HFFc6 (cell line): ENCODE measurements around the gene TSPAN15. TPM values are rescaled to one million over a fixed set of nuclear protein-coding genes. Genes with fewer than 3 reads are reported as not detected.

Experiments used
- DNase-seq: peaks from one replicate; pipeline ENCODE4 v3.0.0-alpha.2; 2018
- H3K27ac Mint-ChIP-seq: 2 replicates; pipeline ENCODE4 v1.8.0; 2020; ENCODE audit warnings: mild to moderate bottlenecking, mixed read lengths
- H3K27me3 Mint-ChIP-seq: 2 replicates; pipeline ENCODE4 v1.8.0; 2021; ENCODE audit warnings: mild to moderate bottlenecking, moderate library complexity, mixed read lengths; ENCODE audit not compliant: insufficient read depth
- H3K36me3 Mint-ChIP-seq: 2 replicates; pipeline ENCODE4 v1.8.0; 2021; ENCODE audit warnings: low read depth, mixed read lengths
- H3K4me1 Mint-ChIP-seq: 2 replicates; pipeline ENCODE4 v1.8.0; 2020; ENCODE audit warnings: low read depth, mixed read lengths
- H3K4me3 Mint-ChIP-seq: 2 replicates; pipeline ENCODE4 v1.8.0; 2020; ENCODE audit warnings: mild to moderate bottlenecking, moderate library complexity, mixed read lengths
- H3K9me3 Mint-ChIP-seq: 2 replicates; pipeline ENCODE4 v1.8.0; 2020; ENCODE audit warnings: mild to moderate bottlenecking, mixed read lengths
- total RNA-seq, 6 experiments: library from RNA; stranded (reverse); fragmentation: NEBNext Ultra II Directional; extraction: Animal tissue kit (Norgen Biotek cat#: 25700); gene quantifications; 2 replicates in 1 of 6; 3 replicates in 5 of 6; pipeline ENCODE4 v1.2.3, GENCODE V29; 2021
- TF ChIP-seq, protein P1 (sequence below): fragments of 200-600 bp; sonication (generic); IDR thresholded peaks from 2 replicates; pipeline ENCODE4 v1.5.0; 2021; ENCODE audit warnings: antibody characterized with exemption, mild to moderate bottlenecking

The TSPAN15 gene
- total RNA-seq, 6 experiments from 2014 or later: 1.8 to 4.0 (median 2.1) TPM

GRCh38 chr10:69538461-69538860 lies 87.2 kb downstream of the TSPAN15 start:
- TF ChIP-seq, protein P1, sequence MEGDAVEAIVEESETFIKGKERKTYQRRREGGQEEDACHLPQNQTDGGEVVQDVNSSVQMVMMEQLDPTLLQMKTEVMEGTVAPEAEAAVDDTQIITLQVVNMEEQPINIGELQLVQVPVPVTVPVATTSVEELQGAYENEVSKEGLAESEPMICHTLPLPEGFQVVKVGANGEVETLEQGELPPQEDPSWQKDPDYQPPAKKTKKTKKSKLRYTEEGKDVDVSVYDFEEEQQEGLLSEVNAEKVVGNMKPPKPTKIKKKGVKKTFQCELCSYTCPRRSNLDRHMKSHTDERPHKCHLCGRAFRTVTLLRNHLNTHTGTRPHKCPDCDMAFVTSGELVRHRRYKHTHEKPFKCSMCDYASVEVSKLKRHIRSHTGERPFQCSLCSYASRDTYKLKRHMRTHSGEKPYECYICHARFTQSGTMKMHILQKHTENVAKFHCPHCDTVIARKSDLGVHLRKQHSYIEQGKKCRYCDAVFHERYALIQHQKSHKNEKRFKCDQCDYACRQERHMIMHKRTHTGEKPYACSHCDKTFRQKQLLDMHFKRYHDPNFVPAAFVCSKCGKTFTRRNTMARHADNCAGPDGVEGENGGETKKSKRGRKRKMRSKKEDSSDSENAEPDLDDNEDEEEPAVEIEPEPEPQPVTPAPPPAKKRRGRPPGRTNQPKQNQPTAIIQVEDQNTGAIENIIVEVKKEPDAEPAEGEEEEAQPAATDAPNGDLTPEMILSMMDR: no peak

DNA sequence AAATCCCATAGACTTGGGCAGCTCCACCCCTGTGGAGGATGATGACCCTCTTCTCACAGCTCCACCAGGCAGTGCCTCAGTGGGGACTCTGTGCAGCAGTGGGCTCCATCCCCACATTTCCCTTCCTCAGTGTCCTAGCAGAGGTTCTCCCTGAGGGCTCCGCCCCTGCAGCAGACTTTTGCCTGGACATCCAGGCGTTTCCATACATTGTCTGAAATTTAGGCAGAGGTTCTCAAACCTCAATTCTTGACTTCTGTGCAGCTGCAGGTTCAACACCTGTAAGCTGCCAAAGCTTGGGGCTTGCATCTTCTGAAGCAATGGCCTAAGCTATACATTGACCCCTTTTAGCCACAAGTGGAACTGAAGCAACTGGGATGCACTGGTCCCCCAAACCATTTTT lies 90.2 kb downstream of the TSPAN15 start:
- Mint-ChIP-seq H3K36me3 (no peaks in the 10 kb centered on the region; the same call in 1 of the 2 replicates), H3K4me1 (no peaks in the 10 kb centered on the region), H3K27me3 (peaks cover 41% of the 10 kb centered on the region), H3K9me3 (peaks cover 23% of the 10 kb centered on the region), H3K4me3 (no peak overlapping the region), H3K27ac (no peak overlapping the region)
- DNase-seq: no peak
- TF ChIP-seq, protein P1: no peak

More at GRCh38 chr10:69538461-69538860, 87.2 kb downstream of the TSPAN15 start:
- peak; percentile 4 for DNase-seq
- Mint-ChIP-seq H3K36me3 (no peaks in the 10 kb centered on the region; the same call in 1 of the 2 replicates), H3K4me3 (no peak overlapping the region), H3K27ac (no peak overlapping the region), H3K4me1 (no peaks in the 10 kb centered on the region), H3K9me3 (peaks cover 19% of the 10 kb centered on the region), H3K27me3 (peaks cover 51% of the 10 kb centered on the region)

DNA sequence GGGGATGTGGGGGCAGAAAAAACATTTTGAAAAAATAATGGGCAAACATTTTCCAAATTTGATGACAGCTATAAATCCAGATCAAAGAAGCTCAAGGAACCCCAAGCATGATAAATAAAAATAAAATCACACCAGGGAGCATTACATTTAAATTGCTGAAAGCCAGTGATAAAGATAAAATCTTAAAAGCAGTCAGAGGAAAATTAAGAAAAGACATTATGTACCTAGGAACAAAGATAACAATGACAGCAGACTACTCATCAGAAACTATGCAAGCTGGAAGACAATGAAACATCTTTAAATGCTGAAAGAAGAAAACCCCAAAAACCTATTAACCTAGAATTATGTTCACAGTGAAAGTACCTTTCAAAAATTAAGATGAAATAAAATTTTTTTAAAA lies 98.7 kb downstream of the TSPAN15 start:
- H3K27ac Mint-ChIP-seq: no peak overlapping the region
- peaks cover 41% of the 10 kb centered on the region for H3K9me3 Mint-ChIP-seq
- H3K4me3 Mint-ChIP-seq: no peak overlapping the region
- no peaks in the 10 kb centered on the region for H3K4me1 Mint-ChIP-seq
- DNase-seq: no peak
- TF ChIP-seq, protein P1: no peak
- peaks cover 18% of the 10 kb centered on the region for H3K36me3 Mint-ChIP-seq
- peaks cover 36% of the 10 kb centered on the region for H3K27me3 Mint-ChIP-seq

DNA sequence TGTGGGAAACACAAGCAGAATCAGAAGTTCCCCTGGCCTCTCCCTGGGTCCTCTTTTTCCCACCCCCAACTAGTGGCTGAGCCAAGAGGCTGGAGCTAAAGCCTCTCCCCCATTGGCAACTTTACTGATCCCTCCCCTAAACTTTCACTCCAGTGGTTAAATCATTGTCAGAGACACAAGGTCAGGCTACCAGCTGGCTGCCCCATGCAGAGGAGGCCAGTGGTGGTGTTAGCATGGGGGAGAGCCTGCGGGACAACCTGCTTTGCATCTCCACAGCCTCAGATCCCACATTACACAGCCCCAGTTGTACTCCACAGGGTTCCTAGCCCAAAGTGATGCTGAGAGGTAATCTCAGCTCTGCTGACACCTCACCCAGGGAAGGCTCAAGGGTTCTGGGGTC lies 101.0 kb downstream of the TSPAN15 start:
- Mint-ChIP-seq H3K9me3 (peaks cover 36% of the 10 kb centered on the region), H3K27me3 (peaks cover 41% of the 10 kb centered on the region), H3K4me3 (no peak overlapping the region), H3K4me1 (no peaks in the 10 kb centered on the region), H3K27ac (no peak overlapping the region), H3K36me3 (peaks cover 18% of the 10 kb centered on the region)
- no peak for DNase-seq
- TF ChIP-seq, protein P1: no peak

- TF ChIP-seq, protein P1: no peak
- Mint-ChIP-seq H3K36me3 (peaks cover 16% of the 10 kb centered on the region), H3K27me3 (peaks cover 44% of the 10 kb centered on the region), H3K27ac (no peak overlapping the region), H3K4me3 (no peak overlapping the region), H3K4me1 (no peaks in the 10 kb centered on the region), H3K9me3 (peaks cover 27% of the 10 kb centered on the region)
- no peak for DNase-seq
These were observed 102.1 kb downstream of the TSPAN15 start for GRCh38 chr10:69553328-69553727.

DNA sequence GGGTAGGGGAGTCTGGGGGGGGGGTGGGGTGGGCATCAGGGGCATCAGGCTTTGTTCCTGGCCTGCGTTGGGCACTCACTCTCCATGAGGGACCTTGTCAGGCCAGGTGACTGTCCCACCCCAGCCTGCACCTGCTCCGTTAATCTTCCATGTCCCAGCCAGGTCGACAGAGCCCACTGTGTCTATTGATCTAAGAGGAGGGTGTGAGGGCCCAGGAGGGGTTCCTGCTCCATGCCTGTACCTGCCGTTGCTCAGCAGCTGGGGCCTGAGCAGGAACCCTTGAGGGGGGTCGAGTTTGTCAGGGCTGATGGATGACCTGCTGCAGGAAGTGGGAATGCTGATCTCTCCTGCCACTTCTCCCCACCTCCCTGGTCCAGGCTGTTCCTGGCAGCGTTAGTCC lies 103.3 kb downstream of the TSPAN15 start:
- TF ChIP-seq, protein P1: no peak
- Mint-ChIP-seq H3K9me3 (peaks cover 15% of the 10 kb centered on the region), H3K4me1 (no peaks in the 10 kb centered on the region), H3K4me3 (no peak overlapping the region), H3K27me3 (peaks cover 45% of the 10 kb centered on the region), H3K27ac (no peak overlapping the region), H3K36me3 (peaks cover 9% of the 10 kb centered on the region)
- no peak for DNase-seq
